Measurements from ENCODE around the gene C10orf90.

The C10orf90 gene

DNA sequence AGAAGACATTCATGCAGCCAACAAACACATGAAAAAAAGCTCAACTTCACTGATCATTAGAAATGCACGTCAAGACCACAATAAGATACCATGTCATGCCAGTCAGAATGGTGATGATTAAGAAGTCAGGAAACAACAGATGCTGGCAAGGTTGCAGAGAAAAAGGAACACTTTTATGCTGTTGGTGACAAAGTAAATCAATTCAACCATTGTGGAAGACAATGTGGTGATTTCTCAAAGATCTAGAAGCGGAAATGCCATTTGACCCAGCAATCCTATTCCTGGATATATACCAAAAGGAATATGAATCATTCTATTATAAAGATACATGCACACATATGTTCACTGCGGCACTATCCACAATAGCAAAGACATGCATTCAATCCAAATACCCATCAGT is 77.6 kb downstream of the C10orf90 start:
- DNase-seq (ENCODE audit: low spot score): no peak
- in situ Hi-C loops (cut with MboI; ENCODE audit: low sequenced_read_pairs, unreplicated experiment): no loop called here
- no peak for TF ChIP-seq CTCF (IDR thresholded peaks at IDR 0.05; ENCODE audit: borderline replicate concordance, control extremely low read depth, extremely low read depth, insufficient read depth, missing control alignments)

DNA sequence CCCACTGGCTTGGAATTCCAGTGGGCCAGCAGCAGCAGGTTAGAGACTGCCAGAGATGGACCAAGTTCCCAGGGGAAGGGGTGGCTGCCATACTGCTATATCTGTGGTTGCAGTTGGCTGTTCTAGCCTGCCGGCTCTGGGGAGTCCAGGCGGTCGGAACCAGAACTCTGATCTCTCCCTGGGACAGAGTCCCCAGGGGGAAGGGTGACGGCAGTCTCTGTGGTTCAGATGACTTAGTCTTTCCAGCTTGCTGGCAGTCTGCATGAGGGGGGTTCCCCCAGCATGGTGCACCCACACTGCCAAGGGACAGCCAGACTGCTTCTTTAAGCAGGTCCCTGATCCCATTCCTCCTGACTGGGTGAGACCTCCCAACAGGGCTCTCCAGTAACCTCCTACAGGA is 82.5 kb downstream of the C10orf90 start:
- no peak for DNase-seq (ENCODE audit: low spot score)
- in situ Hi-C loops (cut with MboI; ENCODE audit: low sequenced_read_pairs, unreplicated experiment): no loop called here
- TF ChIP-seq CTCF (IDR thresholded peaks at IDR 0.05; ENCODE audit: borderline replicate concordance, control extremely low read depth, extremely low read depth, insufficient read depth, missing control alignments): no peak

GRCh38 chr10:126586878-126587277 is 83.6 kb downstream of the C10orf90 start:
- DNase-seq (ENCODE audit: low spot score): no peak
- TF ChIP-seq CTCF (IDR thresholded peaks at IDR 0.05; ENCODE audit: borderline replicate concordance, control extremely low read depth, extremely low read depth, insufficient read depth, missing control alignments): no peak
- in situ Hi-C loops (cut with MboI; ENCODE audit: low sequenced_read_pairs, unreplicated experiment): no loop called here

GRCh38 chr10:126586128-126586527 is 84.4 kb downstream of the C10orf90 start:
- TF ChIP-seq CTCF (IDR thresholded peaks at IDR 0.05; ENCODE audit: borderline replicate concordance, control extremely low read depth, extremely low read depth, insufficient read depth, missing control alignments): no peak
- DNase-seq (ENCODE audit: low spot score): no peak
- in situ Hi-C loops (cut with MboI; ENCODE audit: low sequenced_read_pairs, unreplicated experiment): no loop called here

- TF ChIP-seq CTCF (IDR thresholded peaks at IDR 0.05; ENCODE audit: borderline replicate concordance, control extremely low read depth, extremely low read depth, insufficient read depth, missing control alignments): no peak
These were observed 85.1 kb downstream of the C10orf90 start for GRCh38 chr10:126585249-126586017.

GRCh38 chr10:126584836-126585235 is 85.7 kb downstream of the C10orf90 start:
- in situ Hi-C loops (cut with MboI; ENCODE audit: low sequenced_read_pairs, unreplicated experiment): no loop called here
- TF ChIP-seq CTCF (IDR thresholded peaks at IDR 0.05; ENCODE audit: borderline replicate concordance, control extremely low read depth, extremely low read depth, insufficient read depth, missing control alignments): no peak
- DNase-seq (ENCODE audit: low spot score): no peak

More at GRCh38 chr10:126585249-126586017, 85.1 kb downstream of the C10orf90 start:
- in situ Hi-C loops (cut with MboI; ENCODE audit: low sequenced_read_pairs, unreplicated experiment): no loop called here
- DNase-seq (ENCODE audit: low spot score): no peak
